GM23338 (cell line): ENCODE data around the gene LCE1E. TPM values are rescaled to one million over a fixed set of nuclear protein-coding genes. Genes with fewer than 3 reads are reported as not detected.

ENCODE experiments used
- ATAC-seq: fragments of 200-7000 bp; cut with Tn5 transposase; 3 replicates; pipeline ENCODE4 v1.9.1; 2020
- DNase-seq: peaks from one replicate; pipeline ENCODE4 v3.0.0-alpha.2; 2015; ENCODE audit warnings: low spot score
- H2AFZ ChIP-seq: fragments of 200-600 bp; sonication (generic); 2 replicates; pipeline ENCODE4 v1.8.0; 2016; ENCODE audit warnings: antibody characterized with exemption, mild to moderate bottlenecking, moderate library complexity
- H3F3A ChIP-seq: fragments of 200-600 bp; sonication (generic); replicated peaks from 2 replicates; pipeline ENCODE4 v1.8.0; 2017; ENCODE audit warnings: antibody characterized with exemption, mixed run types, low read depth
- H3K27ac ChIP-seq: fragments of 200-600 bp; sonication (generic); 2 replicates; pipeline ENCODE4 v1.6.1; 2016; ENCODE audit warnings: low read depth
- H3K27me3 ChIP-seq: fragments of 200-600 bp; sonication (generic); 2 replicates; pipeline ENCODE4 v1.8.0; 2016; ENCODE audit warnings: mild to moderate bottlenecking, mixed run types, moderate library complexity; ENCODE audit not compliant: insufficient read depth
- H3K36me3 ChIP-seq: fragments of 200-600 bp; sonication (generic); 2 replicates; pipeline ENCODE4 v1.8.0; 2016; ENCODE audit warnings: mild to moderate bottlenecking; ENCODE audit not compliant: insufficient read depth
- H3K4me1 ChIP-seq: fragments of 200-600 bp; sonication (generic); 2 replicates; pipeline ENCODE4 v1.8.0; 2016; ENCODE audit warnings: mild to moderate bottlenecking, moderate library complexity; ENCODE audit not compliant: insufficient read depth
- H3K4me2 ChIP-seq: fragments of 200-600 bp; sonication (generic); 2 replicates; pipeline ENCODE4 v1.7.1; 2017; ENCODE audit warnings: mixed run types
- H3K4me3 ChIP-seq: fragments of 200-600 bp; sonication (generic); 2 replicates; pipeline ENCODE4 v1.6.1; 2016; ENCODE audit warnings: mixed run types
- H3K79me2 ChIP-seq: fragments of 200-600 bp; sonication (generic); replicated peaks from 2 replicates; pipeline ENCODE4 v1.8.0; 2017; ENCODE audit warnings: mild to moderate bottlenecking; ENCODE audit not compliant: insufficient read depth
- H3K9me2 ChIP-seq: fragments of 200-600 bp; sonication (generic); 2 replicates; pipeline ENCODE4 v1.8.0; 2017; ENCODE audit not compliant: insufficient read depth
- H4K20me1 ChIP-seq: fragments of 200-600 bp; sonication (generic); replicated peaks from 2 replicates; pipeline ENCODE4 v1.8.0; 2017; ENCODE audit warnings: mild to moderate bottlenecking; ENCODE audit not compliant: insufficient read depth
- H3K27ac Mint-ChIP-seq: 2 replicates; pipeline ENCODE4 v1.8.0; 2020; ENCODE audit warnings: inconsistent platforms, mild to moderate bottlenecking, moderate library complexity, mixed read lengths
- H3K27me3 Mint-ChIP-seq: 3 replicates; pipeline ENCODE4 v1.8.0; 2022; ENCODE audit warnings: low read depth, mild to moderate bottlenecking, moderate library complexity, mixed read lengths, inconsistent platforms; ENCODE audit not compliant: insufficient read depth, poor library complexity
- H3K36me3 Mint-ChIP-seq: 3 replicates; pipeline ENCODE4 v1.8.0; 2021; ENCODE audit warnings: low read depth, mild to moderate bottlenecking, inconsistent platforms, moderate library complexity, mixed read lengths
- H3K4me1 Mint-ChIP-seq: 3 replicates; pipeline ENCODE4 v1.8.0; 2020; ENCODE audit warnings: mild to moderate bottlenecking, inconsistent platforms, mixed read lengths
- H3K4me3 Mint-ChIP-seq: 3 replicates; pipeline ENCODE4 v1.8.0; 2021; ENCODE audit warnings: moderate library complexity, mild to moderate bottlenecking, inconsistent platforms, mixed read lengths
- H3K9me3 Mint-ChIP-seq: 3 replicates; pipeline ENCODE4 v1.8.0; 2020; ENCODE audit warnings: moderate library complexity, mild to moderate bottlenecking, inconsistent platforms, mixed read lengths
- CREB1 ChIP-seq: fragments of 250-450 bp; sonication (Bioruptor Pico); IDR thresholded peaks from 2 replicates; pipeline ENCODE4 v1.5.0; 2020; ENCODE audit warnings: low read depth, mild to moderate bottlenecking, moderate library complexity
- EZH2 ChIP-seq: fragments of 200-600 bp; sonication (generic); IDR thresholded peaks from one replicate; pipeline ENCODE4 v1.8.0; 2017; ENCODE audit warnings: antibody characterized with exemption, mild to moderate bottlenecking, low read depth; ENCODE audit not compliant: unreplicated experiment
- JUNB ChIP-seq: IDR thresholded peaks from one replicate; pipeline ENCODE4 v1.6.1; 2016; ENCODE audit warnings: antibody characterized with exemption; ENCODE audit not compliant: unreplicated experiment
- POLR2AphosphoS5 ChIP-seq: IDR thresholded peaks from 2 replicates; pipeline ENCODE4 v1.6.1; 2016; ENCODE audit warnings: antibody characterized with exemption, low read depth
- STAT1 ChIP-seq: IDR thresholded peaks from one replicate; pipeline ENCODE4 v1.6.1; 2016; ENCODE audit warnings: antibody characterized with exemption; ENCODE audit not compliant: unreplicated experiment
- ZNF331 ChIP-seq: fragments of 250-450 bp; sonication (Bioruptor Pico); IDR thresholded peaks from 2 replicates; pipeline ENCODE4 v1.5.0; 2020; ENCODE audit warnings: low read depth, mild to moderate bottlenecking, moderate library complexity
- polyA plus RNA-seq: library from polyadenylated mRNA; unstranded; fragments of >200 nt; fragmentation: Nextera tagmentation; extraction: Ambion mirVana; gene quantifications from 2 replicates; pipeline ENCODE4 v1.2.1, GENCODE V29; 2016
- total RNA-seq: library from RNA; depleted of rRNA; stranded (reverse); fragments of >200 nt; shearing (Covaris generic); gene quantifications from 2 replicates; pipeline ENCODE4 v1.2.3, GENCODE V29; 2014
- TF ChIP-seq, protein P1 (sequence below): IDR thresholded peaks from 2 replicates; pipeline ENCODE4 v1.6.1; 2016; ENCODE audit warnings: antibody characterized with exemption
- TF ChIP-seq, protein P2 (sequence below): fragments of 250-450 bp; sonication (Bioruptor Pico); IDR thresholded peaks from 2 replicates; pipeline ENCODE4 v1.5.0; 2020; ENCODE audit warnings: mild to moderate bottlenecking, moderate library complexity
- TF ChIP-seq, protein P3 (sequence below), 2 experiments: fragments of 200-600 bp in 1 of 2; sonication (generic) in 1 of 2; conservative IDR thresholded peaks; 2 replicates each; pipeline versions ENCODE4 v1.5.1 to v1.6.1; 2016 to 2017; ENCODE audit warnings: antibody characterized with exemption in 2 of 2, low read depth in 2 of 2, mild to moderate bottlenecking in 2 of 2, moderate library complexity in 1 of 2
- TF ChIP-seq, protein P4 (sequence below): IDR thresholded peaks from one replicate; pipeline ENCODE4 v1.6.1; 2018; ENCODE audit warnings: antibody characterized with exemption; ENCODE audit not compliant: unreplicated experiment

Gene LCE1E
- total and polyA plus RNA-seq, 2 experiments from 2014 or later = not detected

DNA sequence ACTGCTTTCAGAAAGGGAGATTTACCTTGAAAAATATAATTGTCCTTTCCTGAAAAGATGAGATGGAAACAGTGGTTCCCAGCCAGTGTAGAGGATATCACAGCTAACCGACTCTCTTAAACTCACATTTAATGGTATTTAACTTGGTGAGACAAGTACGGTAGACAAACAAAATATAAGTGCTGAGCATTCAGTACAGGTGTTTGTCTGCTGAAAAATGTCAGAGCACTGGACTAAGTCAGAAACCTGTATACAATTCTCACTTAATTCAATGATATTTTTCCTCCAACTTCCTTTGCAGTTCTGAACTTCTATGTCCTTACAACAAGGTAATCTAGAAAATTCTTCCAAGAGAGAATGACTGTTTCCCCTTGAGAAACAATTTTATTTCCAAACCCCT lies 25.6 kb downstream of the LCE1E start, which contains the start of gene LCE1B:
LCE1B (plus strand) TSS at position 301 of the 400 bp plus-strand sequence. CDS start 476 bp downstream, outside the sequence.
- Mint-ChIP-seq H3K4me1 (peaks cover 2% of the 10 kb centered on the region; the same call in 1 of the 3 replicates), H3K27me3 (no peaks in the 10 kb centered on the region), H3K27ac (no peak within 1 kb of the TSS), H3K36me3 (no peaks in the 10 kb centered on the region), H3K9me3 (no peaks in the 10 kb centered on the region), H3K4me3 (no peak within 1 kb of the TSS)
- peak within 1 kb of the TSS; percentile 18; the same call in 1 of the 2 replicates for H2AFZ ChIP-seq
- DNase-seq (no peak), ATAC-seq (no peak)
- H3K79me2 ChIP-seq = no peaks in the 10 kb centered on the region
- TF ChIP-seq ZNF331 (CRISPR knock-in tag) (no peak), EZH2 (no peak), JUNB (no peak), CREB1 (CRISPR knock-in tag) (no peak), STAT1 (no peak), POLR2AphosphoS5 (no peak)
- TF ChIP-seq, protein P1, sequence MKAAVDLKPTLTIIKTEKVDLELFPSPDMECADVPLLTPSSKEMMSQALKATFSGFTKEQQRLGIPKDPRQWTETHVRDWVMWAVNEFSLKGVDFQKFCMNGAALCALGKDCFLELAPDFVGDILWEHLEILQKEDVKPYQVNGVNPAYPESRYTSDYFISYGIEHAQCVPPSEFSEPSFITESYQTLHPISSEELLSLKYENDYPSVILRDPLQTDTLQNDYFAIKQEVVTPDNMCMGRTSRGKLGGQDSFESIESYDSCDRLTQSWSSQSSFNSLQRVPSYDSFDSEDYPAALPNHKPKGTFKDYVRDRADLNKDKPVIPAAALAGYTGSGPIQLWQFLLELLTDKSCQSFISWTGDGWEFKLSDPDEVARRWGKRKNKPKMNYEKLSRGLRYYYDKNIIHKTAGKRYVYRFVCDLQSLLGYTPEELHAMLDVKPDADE = no peak
- TF ChIP-seq, protein P2, sequence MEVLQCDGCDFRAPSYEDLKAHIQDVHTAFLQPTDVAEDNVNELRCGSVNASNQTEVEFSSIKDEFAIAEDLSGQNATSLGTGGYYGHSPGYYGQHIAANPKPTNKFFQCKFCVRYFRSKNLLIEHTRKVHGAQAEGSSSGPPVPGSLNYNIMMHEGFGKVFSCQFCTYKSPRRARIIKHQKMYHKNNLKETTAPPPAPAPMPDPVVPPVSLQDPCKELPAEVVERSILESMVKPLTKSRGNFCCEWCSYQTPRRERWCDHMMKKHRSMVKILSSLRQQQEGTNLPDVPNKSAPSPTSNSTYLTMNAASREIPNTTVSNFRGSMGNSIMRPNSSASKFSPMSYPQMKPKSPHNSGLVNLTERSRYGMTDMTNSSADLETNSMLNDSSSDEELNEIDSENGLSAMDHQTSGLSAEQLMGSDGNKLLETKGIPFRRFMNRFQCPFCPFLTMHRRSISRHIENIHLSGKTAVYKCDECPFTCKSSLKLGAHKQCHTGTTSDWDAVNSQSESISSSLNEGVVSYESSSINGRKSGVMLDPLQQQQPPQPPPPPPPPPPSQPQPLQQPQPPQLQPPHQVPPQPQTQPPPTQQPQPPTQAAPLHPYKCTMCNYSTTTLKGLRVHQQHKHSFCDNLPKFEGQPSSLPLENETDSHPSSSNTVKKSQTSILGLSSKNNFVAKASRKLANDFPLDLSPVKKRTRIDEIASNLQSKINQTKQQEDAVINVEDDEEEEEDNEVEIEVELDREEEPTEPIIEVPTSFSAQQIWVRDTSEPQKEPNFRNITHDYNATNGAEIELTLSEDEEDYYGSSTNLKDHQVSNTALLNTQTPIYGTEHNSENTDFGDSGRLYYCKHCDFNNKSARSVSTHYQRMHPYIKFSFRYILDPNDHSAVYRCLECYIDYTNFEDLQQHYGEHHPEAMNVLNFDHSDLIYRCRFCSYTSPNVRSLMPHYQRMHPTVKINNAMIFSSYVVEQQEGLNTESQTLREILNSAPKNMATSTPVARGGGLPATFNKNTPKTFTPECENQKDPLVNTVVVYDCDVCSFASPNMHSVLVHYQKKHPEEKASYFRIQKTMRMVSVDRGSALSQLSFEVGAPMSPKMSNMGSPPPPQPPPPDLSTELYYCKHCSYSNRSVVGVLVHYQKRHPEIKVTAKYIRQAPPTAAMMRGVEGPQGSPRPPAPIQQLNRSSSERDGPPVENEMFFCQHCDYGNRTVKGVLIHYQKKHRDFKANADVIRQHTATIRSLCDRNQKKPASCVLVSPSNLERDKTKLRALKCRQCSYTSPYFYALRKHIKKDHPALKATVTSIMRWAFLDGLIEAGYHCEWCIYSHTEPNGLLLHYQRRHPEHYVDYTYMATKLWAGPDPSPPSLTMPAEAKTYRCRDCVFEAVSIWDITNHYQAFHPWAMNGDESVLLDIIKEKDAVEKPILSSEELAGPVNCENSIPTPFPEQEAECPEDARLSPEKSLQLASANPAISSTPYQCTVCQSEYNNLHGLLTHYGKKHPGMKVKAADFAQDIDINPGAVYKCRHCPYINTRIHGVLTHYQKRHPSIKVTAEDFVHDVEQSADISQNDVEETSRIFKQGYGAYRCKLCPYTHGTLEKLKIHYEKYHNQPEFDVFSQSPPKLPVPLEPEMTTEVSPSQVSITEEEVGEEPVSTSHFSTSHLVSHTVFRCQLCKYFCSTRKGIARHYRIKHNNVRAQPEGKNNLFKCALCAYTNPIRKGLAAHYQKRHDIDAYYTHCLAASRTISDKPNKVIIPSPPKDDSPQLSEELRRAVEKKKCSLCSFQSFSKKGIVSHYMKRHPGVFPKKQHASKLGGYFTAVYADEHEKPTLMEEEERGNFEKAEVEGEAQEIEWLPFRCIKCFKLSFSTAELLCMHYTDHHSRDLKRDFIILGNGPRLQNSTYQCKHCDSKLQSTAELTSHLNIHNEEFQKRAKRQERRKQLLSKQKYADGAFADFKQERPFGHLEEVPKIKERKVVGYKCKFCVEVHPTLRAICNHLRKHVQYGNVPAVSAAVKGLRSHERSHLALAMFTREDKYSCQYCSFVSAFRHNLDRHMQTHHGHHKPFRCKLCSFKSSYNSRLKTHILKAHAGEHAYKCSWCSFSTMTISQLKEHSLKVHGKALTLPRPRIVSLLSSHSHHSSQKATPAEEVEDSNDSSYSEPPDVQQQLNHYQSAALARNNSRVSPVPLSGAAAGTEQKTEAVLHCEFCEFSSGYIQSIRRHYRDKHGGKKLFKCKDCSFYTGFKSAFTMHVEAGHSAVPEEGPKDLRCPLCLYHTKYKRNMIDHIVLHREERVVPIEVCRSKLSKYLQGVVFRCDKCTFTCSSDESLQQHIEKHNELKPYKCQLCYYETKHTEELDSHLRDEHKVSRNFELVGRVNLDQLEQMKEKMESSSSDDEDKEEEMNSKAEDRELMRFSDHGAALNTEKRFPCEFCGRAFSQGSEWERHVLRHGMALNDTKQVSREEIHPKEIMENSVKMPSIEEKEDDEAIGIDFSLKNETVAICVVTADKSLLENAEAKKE = no peak
- TF ChIP-seq, protein P3, sequence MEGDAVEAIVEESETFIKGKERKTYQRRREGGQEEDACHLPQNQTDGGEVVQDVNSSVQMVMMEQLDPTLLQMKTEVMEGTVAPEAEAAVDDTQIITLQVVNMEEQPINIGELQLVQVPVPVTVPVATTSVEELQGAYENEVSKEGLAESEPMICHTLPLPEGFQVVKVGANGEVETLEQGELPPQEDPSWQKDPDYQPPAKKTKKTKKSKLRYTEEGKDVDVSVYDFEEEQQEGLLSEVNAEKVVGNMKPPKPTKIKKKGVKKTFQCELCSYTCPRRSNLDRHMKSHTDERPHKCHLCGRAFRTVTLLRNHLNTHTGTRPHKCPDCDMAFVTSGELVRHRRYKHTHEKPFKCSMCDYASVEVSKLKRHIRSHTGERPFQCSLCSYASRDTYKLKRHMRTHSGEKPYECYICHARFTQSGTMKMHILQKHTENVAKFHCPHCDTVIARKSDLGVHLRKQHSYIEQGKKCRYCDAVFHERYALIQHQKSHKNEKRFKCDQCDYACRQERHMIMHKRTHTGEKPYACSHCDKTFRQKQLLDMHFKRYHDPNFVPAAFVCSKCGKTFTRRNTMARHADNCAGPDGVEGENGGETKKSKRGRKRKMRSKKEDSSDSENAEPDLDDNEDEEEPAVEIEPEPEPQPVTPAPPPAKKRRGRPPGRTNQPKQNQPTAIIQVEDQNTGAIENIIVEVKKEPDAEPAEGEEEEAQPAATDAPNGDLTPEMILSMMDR (conservative IDR thresholded peaks at IDR 0.05; ENCODE audit: low read depth in 2 of 2) = no peak
- TF ChIP-seq, protein P4, sequence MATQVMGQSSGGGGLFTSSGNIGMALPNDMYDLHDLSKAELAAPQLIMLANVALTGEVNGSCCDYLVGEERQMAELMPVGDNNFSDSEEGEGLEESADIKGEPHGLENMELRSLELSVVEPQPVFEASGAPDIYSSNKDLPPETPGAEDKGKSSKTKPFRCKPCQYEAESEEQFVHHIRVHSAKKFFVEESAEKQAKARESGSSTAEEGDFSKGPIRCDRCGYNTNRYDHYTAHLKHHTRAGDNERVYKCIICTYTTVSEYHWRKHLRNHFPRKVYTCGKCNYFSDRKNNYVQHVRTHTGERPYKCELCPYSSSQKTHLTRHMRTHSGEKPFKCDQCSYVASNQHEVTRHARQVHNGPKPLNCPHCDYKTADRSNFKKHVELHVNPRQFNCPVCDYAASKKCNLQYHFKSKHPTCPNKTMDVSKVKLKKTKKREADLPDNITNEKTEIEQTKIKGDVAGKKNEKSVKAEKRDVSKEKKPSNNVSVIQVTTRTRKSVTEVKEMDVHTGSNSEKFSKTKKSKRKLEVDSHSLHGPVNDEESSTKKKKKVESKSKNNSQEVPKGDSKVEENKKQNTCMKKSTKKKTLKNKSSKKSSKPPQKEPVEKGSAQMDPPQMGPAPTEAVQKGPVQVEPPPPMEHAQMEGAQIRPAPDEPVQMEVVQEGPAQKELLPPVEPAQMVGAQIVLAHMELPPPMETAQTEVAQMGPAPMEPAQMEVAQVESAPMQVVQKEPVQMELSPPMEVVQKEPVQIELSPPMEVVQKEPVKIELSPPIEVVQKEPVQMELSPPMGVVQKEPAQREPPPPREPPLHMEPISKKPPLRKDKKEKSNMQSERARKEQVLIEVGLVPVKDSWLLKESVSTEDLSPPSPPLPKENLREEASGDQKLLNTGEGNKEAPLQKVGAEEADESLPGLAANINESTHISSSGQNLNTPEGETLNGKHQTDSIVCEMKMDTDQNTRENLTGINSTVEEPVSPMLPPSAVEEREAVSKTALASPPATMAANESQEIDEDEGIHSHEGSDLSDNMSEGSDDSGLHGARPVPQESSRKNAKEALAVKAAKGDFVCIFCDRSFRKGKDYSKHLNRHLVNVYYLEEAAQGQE = no peak
- no peaks in the 10 kb centered on the region for H3F3A ChIP-seq
- H4K20me1 ChIP-seq = no peaks in the 10 kb centered on the region
- no peak within 1 kb of the TSS for H3K4me3 ChIP-seq
- no peaks in the 10 kb centered on the region for H3K27me3 ChIP-seq
- H3K36me3 ChIP-seq = no peaks in the 10 kb centered on the region
- no peak within 1 kb of the TSS for H3K27ac ChIP-seq
- no peak within 1 kb of the TSS for H3K4me2 ChIP-seq
- no peaks in the 10 kb centered on the region for H3K4me1 ChIP-seq
- 0 out of 2 replicates have a peak, but pooled peaks cover 6% of the 10 kb centered on the region for H3K9me2 ChIP-seq
